ENCODE results near the gene KRT86. TPM values are rescaled to one million over a fixed set of nuclear protein-coding genes. Genes with fewer than 3 reads are reported as not detected.

KRT86 gene
- total and polyA plus RNA-seq, 12 donors: 0.61 to 6.2 (median 1.3) TPM; not detected in 2

GRCh38 chr12:52231305-52232202 is 42.9 kb upstream of the KRT86 start:
- TF ChIP-seq POLR2A (IDR thresholded peaks at IDR 0.05): no peak
- no peak overlapping the region for H3K4me3 ChIP-seq
- H3K36me3 ChIP-seq (replicated peaks in 1 of 2): no peaks in the 10 kb centered on the region
- H3K27ac ChIP-seq: peak overlapping the region in 1 of 5 donors; percentile 34
- 75 to 85% (median 78%) methylated on average over 13 to 16 of the region's 16 CpGs for WGBS, 4 donors
- H3K9me3 ChIP-seq (replicated peaks in 1 of 3): no peaks in the 10 kb centered on the region
- DNase-seq: no peak
- intact Hi-C loops (cut with DNase I): loop anchor here (5.0 kb wide), 2 partner anchors 46 to 96 kb away; no protein-coding TSS in a partner anchor
- peaks cover 20% of the 10 kb centered on the region for H3K27me3 ChIP-seq
- H3K4me1 ChIP-seq (replicated peaks in 1 of 2): peaks cover 0 to 7% of the 10 kb centered on the region in 2 donors

- DNase-seq: no peak
- 61 to 70% (median 65%) methylated on average over 10 to 12 of the region's 12 CpGs for WGBS, 4 donors
- intact Hi-C loops (cut with DNase I): loop anchor here (5.0 kb wide), 2 partner anchors 45 to 95 kb away; no protein-coding TSS in a partner anchor
- peaks cover 0 to 7% of the 10 kb centered on the region in 2 donors for H3K4me1 ChIP-seq (replicated peaks in 1 of 2)
- H3K27ac ChIP-seq: no peak overlapping the region
- no peaks in the 10 kb centered on the region for H3K9me3 ChIP-seq (replicated peaks in 1 of 3)
- TF ChIP-seq CTCF (IDR thresholded peaks at IDR 0.05) (no peak), POLR2A (IDR thresholded peaks at IDR 0.05) (no peak)
- no peak overlapping the region for H3K4me3 ChIP-seq
- no peaks in the 10 kb centered on the region for H3K36me3 ChIP-seq (replicated peaks in 1 of 2)
- H3K27me3 ChIP-seq: peaks cover 20% of the 10 kb centered on the region
Observed at GRCh38 chr12:52232203-52232673, 42.2 kb upstream of the KRT86 start.

DNA sequence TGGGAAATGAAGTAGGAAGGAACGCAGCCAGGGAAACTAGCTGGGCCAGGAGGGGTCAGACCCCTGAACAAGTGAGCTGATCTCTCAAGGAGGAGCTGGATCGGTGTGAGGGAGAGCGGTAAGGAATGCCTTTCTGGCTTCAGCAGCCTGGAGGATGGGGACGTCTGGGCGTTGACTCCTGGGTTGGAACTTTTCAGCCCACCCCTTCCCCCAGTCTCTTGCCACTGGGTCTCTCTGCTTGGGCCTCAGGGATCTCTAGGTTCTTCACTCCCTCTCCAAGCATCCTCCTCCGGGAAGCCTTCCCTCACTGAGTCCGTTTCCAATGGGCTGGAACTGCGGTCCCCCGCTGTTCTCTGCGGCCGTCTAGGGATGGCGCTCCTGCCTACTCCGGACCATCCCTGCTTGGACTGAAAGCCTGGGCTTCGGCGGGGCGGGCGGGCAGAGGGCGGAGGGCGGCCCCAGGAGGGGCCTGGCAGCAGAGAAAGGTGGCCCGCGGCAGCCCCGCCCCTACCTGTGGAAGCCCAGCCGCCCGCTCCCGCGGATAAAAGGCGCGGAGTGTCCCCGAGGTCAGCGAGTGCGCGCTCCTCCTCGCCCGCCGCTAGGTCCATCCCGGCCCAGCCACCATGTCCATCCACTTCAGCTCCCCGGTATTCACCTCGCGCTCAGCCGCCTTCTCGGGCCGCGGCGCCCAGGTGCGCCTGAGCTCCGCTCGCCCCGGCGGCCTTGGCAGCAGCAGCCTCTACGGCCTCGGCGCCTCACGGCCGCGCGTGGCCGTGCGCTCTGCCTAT is 41.6 kb upstream of the KRT86 start, which contains the start of gene KRT7:
TSS of gene KRT7 (plus strand) at position 570 of the 788 bp plus-strand sequence. CDS start at position 624, 54 bp downstream.
- peaks cover 20% of the 10 kb centered on the region for H3K27me3 ChIP-seq
- peak within 1 kb of the TSS in 1 of 4 donors; percentile 41 for H3K4me3 ChIP-seq
- no peaks in the 10 kb centered on the region for H3K36me3 ChIP-seq (replicated peaks in 1 of 2)
- peak in 1 of 7 donors; percentile 11 for DNase-seq
- no peaks in the 10 kb centered on the region for H3K9me3 ChIP-seq (replicated peaks in 1 of 3)
- intact Hi-C loops (cut with DNase I): loop anchor here (5.0 kb wide), 2 partner anchors 44 to 94 kb away; no protein-coding TSS in a partner anchor
- no peak within 1 kb of the TSS for H3K27ac ChIP-seq
- WGBS, 4 donors: 7 to 20% (median 11%) methylated on average over 12 to 58 of the region's 58 CpGs
- peaks cover 0 to 7% of the 10 kb centered on the region in 2 donors for H3K4me1 ChIP-seq (replicated peaks in 1 of 2)
- TF ChIP-seq POLR2A (IDR thresholded peaks at IDR 0.05) (no peak), CTCF (IDR thresholded peaks at IDR 0.05) (no peak)

DNA sequence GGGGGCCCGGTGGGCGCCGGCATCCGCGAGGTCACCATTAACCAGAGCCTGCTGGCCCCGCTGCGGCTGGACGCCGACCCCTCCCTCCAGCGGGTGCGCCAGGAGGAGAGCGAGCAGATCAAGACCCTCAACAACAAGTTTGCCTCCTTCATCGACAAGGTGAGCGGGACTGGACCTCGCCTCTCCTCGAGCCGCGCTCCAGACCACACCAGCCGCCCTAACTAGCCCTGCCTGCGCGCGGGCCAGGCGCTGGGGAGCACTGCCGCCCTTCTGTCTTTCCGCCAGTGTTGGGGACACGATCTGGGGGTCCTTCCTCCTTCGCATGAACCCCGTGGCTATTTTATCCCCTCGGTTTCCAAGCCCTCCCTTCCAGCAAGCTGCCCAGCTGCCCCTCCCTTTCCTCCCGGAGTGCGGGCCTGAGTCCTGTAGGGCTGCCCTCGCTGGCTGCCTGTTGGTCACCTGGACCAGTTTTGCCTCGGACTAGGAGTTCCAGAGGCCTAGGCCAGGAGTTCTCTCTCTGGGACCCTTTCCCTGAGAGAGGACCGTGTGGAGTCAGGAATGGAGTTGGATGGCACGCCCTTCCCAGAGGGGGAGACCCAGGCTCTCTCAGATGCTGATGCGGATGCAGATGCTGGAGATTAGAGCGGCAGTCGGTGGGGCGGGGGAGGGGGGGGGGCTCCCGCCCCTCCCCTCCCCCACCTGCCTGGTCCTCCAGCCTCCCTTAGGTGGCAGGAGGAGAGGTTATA is 40.8 kb upstream of the KRT86 start:
- H3K4me3 ChIP-seq: no peak overlapping the region
- WGBS, 4 donors: 35 to 74% (median 44%) methylated on average over 8 to 40 of the region's 40 CpGs
- H3K9me3 ChIP-seq (replicated peaks in 1 of 3): no peaks in the 10 kb centered on the region
- no peak overlapping the region for H3K27ac ChIP-seq
- TF ChIP-seq CTCF (IDR thresholded peaks at IDR 0.05) (no peak), POLR2A (IDR thresholded peaks at IDR 0.05) (no peak)
- peak in 1 of 7 donors; percentile 12 for DNase-seq
- peaks cover 20% of the 10 kb centered on the region for H3K27me3 ChIP-seq
- H3K4me1 ChIP-seq (replicated peaks in 1 of 2): peaks cover 0 to 7% of the 10 kb centered on the region in 2 donors
- H3K36me3 ChIP-seq (replicated peaks in 1 of 2): no peaks in the 10 kb centered on the region
- intact Hi-C loops (cut with DNase I): loop anchor here (5.0 kb wide), 2 partner anchors 44 to 94 kb away; no protein-coding TSS in a partner anchor
